Measurements from ENCODE around the gene RPS6KA6.

Gene RPS6KA6

GRCh38 chrX:84188320-84188834 lies 378 bp upstream of the RPS6KA6 start:
- no peaks in the 10 kb centered on the region for H3K79me1 ChIP-seq (ENCODE audit: low read length)
- WGBS (ENCODE audit: extremely low coverage, insufficient coverage, insufficient read length), result no CpG with 5 or more reads among the region's 19 CpGs

GRCh38 chrX:84186603-84187532 lies 1.1 kb downstream of the RPS6KA6 start:
- Histone ChIP-seq H3K4me3 (ENCODE audit: low read depth, low read length) (peak overlapping the region; percentile 86), H2AK5ac (ENCODE audit: low read length) (no peak overlapping the region), H3K27me3 (ENCODE audit: insufficient read depth, low read length) (no peaks in the 10 kb centered on the region), H3K4ac (ENCODE audit: low read depth, low read length) (no peak overlapping the region), H3K9ac (ENCODE audit: low read length) (peak overlapping the region; percentile 66), H2BK5ac (ENCODE audit: low read depth, low read length, poor library complexity) (no peak overlapping the region), H3K36me3 (ENCODE audit: control insufficient read depth in 1 of 2, insufficient read depth in 2 of 2, low read length in 2 of 2) (no peaks in the 10 kb centered on the region), H2BK12ac (ENCODE audit: low read length) (no peak overlapping the region), H2BK120ac (ENCODE audit: insufficient read depth, low read length, poor library complexity) (no peak overlapping the region), H2AFZ (ENCODE audit: insufficient read depth, low read length, poor library complexity) (peak overlapping the region; percentile 45), H3K4me1 (ENCODE audit: control insufficient read depth in 1 of 2, insufficient read depth in 2 of 2, low read length in 2 of 2) (no peaks in the 10 kb centered on the region), H3K27ac (ENCODE audit: low read depth, low read length) (no peak overlapping the region), H3K79me2 (ENCODE audit: control insufficient read depth, insufficient read depth, low read length, poor library complexity) (peaks cover 3% of the 10 kb centered on the region), H4K12ac (ENCODE audit: low read depth, low read length) (no peak overlapping the region), H4K91ac (ENCODE audit: low read depth, low read length) (no peak overlapping the region), H3K9me3 (ENCODE audit: insufficient read depth, low read depth, low read length) (no peaks in the 10 kb centered on the region), H3K23ac (ENCODE audit: low read length) (no peak overlapping the region), H4K8ac (ENCODE audit: low read depth, low read length) (peak overlapping the region; percentile 45), H3K4me2 (ENCODE audit: low read length) (peak overlapping the region; percentile 96), H3K14ac (ENCODE audit: low read length) (no peak overlapping the region), H3K18ac (ENCODE audit: low read length) (no peak overlapping the region), H3K79me1 (ENCODE audit: low read length) (no peaks in the 10 kb centered on the region)
- no CpG with 5 or more reads among the region's 28 CpGs for WGBS (ENCODE audit: extremely low coverage, insufficient coverage, insufficient read length)
- DNase-seq, result no peak

More at GRCh38 chrX:84188320-84188834, 378 bp upstream of the RPS6KA6 start:
- no peaks in the 10 kb centered on the region for H3K4me1 ChIP-seq (ENCODE audit: control insufficient read depth in 1 of 2, insufficient read depth in 2 of 2, low read length in 2 of 2)
- no peak overlapping the region for H2AK5ac ChIP-seq (ENCODE audit: low read length)
- no peaks in the 10 kb centered on the region for H3K9me3 ChIP-seq (ENCODE audit: insufficient read depth, low read depth, low read length)
- H2BK120ac ChIP-seq (ENCODE audit: insufficient read depth, low read length, poor library complexity), result no peak overlapping the region
- H3K27me3 ChIP-seq (ENCODE audit: insufficient read depth, low read length), result no peaks in the 10 kb centered on the region
- H3K14ac ChIP-seq (ENCODE audit: low read length), result no peak overlapping the region
- no peak overlapping the region for H3K4ac ChIP-seq (ENCODE audit: low read depth, low read length)
- H3K9ac ChIP-seq (ENCODE audit: low read length), result no peak overlapping the region
- peak overlapping the region; percentile 43 for H4K91ac ChIP-seq (ENCODE audit: low read depth, low read length)
- peak overlapping the region; percentile 50 for H4K8ac ChIP-seq (ENCODE audit: low read depth, low read length)
- no peak overlapping the region for H2BK12ac ChIP-seq (ENCODE audit: low read length)
- no peak overlapping the region for H2BK5ac ChIP-seq (ENCODE audit: low read depth, low read length, poor library complexity)
- H3K4me3 ChIP-seq (ENCODE audit: low read depth, low read length), result peak overlapping the region; percentile 86
- H3K23ac ChIP-seq (ENCODE audit: low read length), result no peak overlapping the region
- H3K79me2 ChIP-seq (ENCODE audit: control insufficient read depth, insufficient read depth, low read length, poor library complexity), result peaks cover 3% of the 10 kb centered on the region
- no peak overlapping the region for H3K27ac ChIP-seq (ENCODE audit: low read depth, low read length)
- no peak overlapping the region for H3K18ac ChIP-seq (ENCODE audit: low read length)
- peak; percentile 23 to 44 for DNase-seq
- H3K36me3 ChIP-seq (ENCODE audit: control insufficient read depth in 1 of 2, insufficient read depth in 2 of 2, low read length in 2 of 2), result no peaks in the 10 kb centered on the region
- no peak overlapping the region for H2AFZ ChIP-seq (ENCODE audit: insufficient read depth, low read length, poor library complexity)
- H4K12ac ChIP-seq (ENCODE audit: low read depth, low read length), result no peak overlapping the region
- H3K4me2 ChIP-seq (ENCODE audit: low read length), result peak overlapping the region; percentile 57

DNA sequence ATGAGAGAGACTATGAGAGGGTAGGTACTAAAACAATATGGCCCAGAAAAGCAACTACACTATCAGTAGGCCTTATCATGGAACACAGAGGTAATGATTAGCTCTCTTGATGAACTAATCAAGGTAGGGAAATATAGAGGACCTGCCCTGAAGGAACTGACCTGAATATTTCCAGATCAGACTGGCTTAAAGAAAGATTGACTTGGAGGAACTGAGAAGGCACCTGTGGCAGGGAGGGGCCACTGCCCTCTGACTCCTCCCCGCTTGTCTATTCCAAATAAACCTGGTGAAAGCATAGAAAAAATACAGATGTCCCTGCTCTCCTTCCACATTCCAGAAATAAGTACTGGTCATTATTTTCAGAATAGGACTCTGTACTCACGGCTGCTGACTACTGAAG lies 5.5 kb downstream of the RPS6KA6 start:
- no peak overlapping the region for H3K23ac ChIP-seq (ENCODE audit: low read length)

DNA sequence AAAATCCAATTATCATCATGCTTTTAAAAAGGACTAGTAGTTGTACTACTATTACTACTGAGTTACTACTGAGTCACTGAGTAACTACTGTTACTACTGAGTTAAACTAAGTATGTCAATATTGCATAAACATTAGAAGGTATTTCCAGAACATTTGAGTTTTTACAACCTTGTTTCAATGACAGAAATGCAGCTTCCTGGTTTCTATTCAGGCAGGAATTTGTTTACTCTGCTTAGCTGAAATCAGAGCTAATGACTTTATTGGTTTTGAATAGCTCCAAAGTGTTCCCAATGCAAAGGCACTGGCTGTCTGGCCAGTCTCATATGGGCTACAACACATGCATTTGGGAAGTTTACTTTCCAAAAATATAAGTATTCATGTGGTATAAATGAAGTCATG lies 12.0 kb downstream of the RPS6KA6 start:
- no peak overlapping the region for H3K9ac ChIP-seq (ENCODE audit: low read length)
- DNase-seq, result no peak

More for the DNA sequence above, 5.5 kb downstream of the RPS6KA6 start:
- no peaks in the 10 kb centered on the region for H3K79me1 ChIP-seq (ENCODE audit: low read length)
- H3K27me3 ChIP-seq (ENCODE audit: insufficient read depth, low read length), result no peaks in the 10 kb centered on the region
- no peak overlapping the region for H2AK5ac ChIP-seq (ENCODE audit: low read length)
- H2AFZ ChIP-seq (ENCODE audit: insufficient read depth, low read length, poor library complexity), result no peak overlapping the region
- H3K18ac ChIP-seq (ENCODE audit: low read length), result no peak overlapping the region
- H3K14ac ChIP-seq (ENCODE audit: low read length), result no peak overlapping the region
- no CpG with 5 or more reads among the region's 2 CpGs for WGBS (ENCODE audit: extremely low coverage, insufficient coverage, insufficient read length)
- H2BK5ac ChIP-seq (ENCODE audit: low read depth, low read length, poor library complexity), result no peak overlapping the region
- no peaks in the 10 kb centered on the region for H3K36me3 ChIP-seq (ENCODE audit: control insufficient read depth in 1 of 2, insufficient read depth in 2 of 2, low read length in 2 of 2)
- H3K79me2 ChIP-seq (ENCODE audit: control insufficient read depth, insufficient read depth, low read length, poor library complexity), result peaks cover 3% of the 10 kb centered on the region
- no peak overlapping the region for H3K27ac ChIP-seq (ENCODE audit: low read depth, low read length)
- no peak overlapping the region for H2BK12ac ChIP-seq (ENCODE audit: low read length)
- H4K8ac ChIP-seq (ENCODE audit: low read depth, low read length), result no peak overlapping the region
- H3K4me2 ChIP-seq (ENCODE audit: low read length), result no peak overlapping the region
- no peak for DNase-seq
- no peaks in the 10 kb centered on the region for H3K9me3 ChIP-seq (ENCODE audit: insufficient read depth, low read depth, low read length)
- H3K9ac ChIP-seq (ENCODE audit: low read length), result no peak overlapping the region
- H4K12ac ChIP-seq (ENCODE audit: low read depth, low read length), result no peak overlapping the region
- no peak overlapping the region for H3K4ac ChIP-seq (ENCODE audit: low read depth, low read length)
- H3K4me1 ChIP-seq (ENCODE audit: control insufficient read depth in 1 of 2, insufficient read depth in 2 of 2, low read length in 2 of 2), result no peaks in the 10 kb centered on the region
- H3K4me3 ChIP-seq (ENCODE audit: low read depth, low read length), result no peak overlapping the region
- H2BK120ac ChIP-seq (ENCODE audit: insufficient read depth, low read length, poor library complexity), result no peak overlapping the region
- no peak overlapping the region for H4K91ac ChIP-seq (ENCODE audit: low read depth, low read length)

More for the DNA sequence above, 12.0 kb downstream of the RPS6KA6 start:
- no peak overlapping the region for H2BK120ac ChIP-seq (ENCODE audit: insufficient read depth, low read length, poor library complexity)
- no peaks in the 10 kb centered on the region for H3K79me1 ChIP-seq (ENCODE audit: low read length)
- no peak overlapping the region for H3K4ac ChIP-seq (ENCODE audit: low read depth, low read length)
- H3K9me3 ChIP-seq (ENCODE audit: insufficient read depth, low read depth, low read length), result no peaks in the 10 kb centered on the region
- no peaks in the 10 kb centered on the region for H3K27me3 ChIP-seq (ENCODE audit: insufficient read depth, low read length)
- H3K4me3 ChIP-seq (ENCODE audit: low read depth, low read length), result no peak overlapping the region
- no peak overlapping the region for H2AK5ac ChIP-seq (ENCODE audit: low read length)
- H2BK5ac ChIP-seq (ENCODE audit: low read depth, low read length, poor library complexity), result no peak overlapping the region
- H4K8ac ChIP-seq (ENCODE audit: low read depth, low read length), result no peak overlapping the region
- no peaks in the 10 kb centered on the region for H3K79me2 ChIP-seq (ENCODE audit: control insufficient read depth, insufficient read depth, low read length, poor library complexity)
- no peak overlapping the region for H2AFZ ChIP-seq (ENCODE audit: insufficient read depth, low read length, poor library complexity)
- no peak overlapping the region for H3K27ac ChIP-seq (ENCODE audit: low read depth, low read length)
- no peaks in the 10 kb centered on the region for H3K4me1 ChIP-seq (ENCODE audit: control insufficient read depth in 1 of 2, insufficient read depth in 2 of 2, low read length in 2 of 2)
- H3K14ac ChIP-seq (ENCODE audit: low read length), result no peak overlapping the region
- no peaks in the 10 kb centered on the region for H3K36me3 ChIP-seq (ENCODE audit: control insufficient read depth in 1 of 2, insufficient read depth in 2 of 2, low read length in 2 of 2)
- H4K91ac ChIP-seq (ENCODE audit: low read depth, low read length), result no peak overlapping the region
- H2BK12ac ChIP-seq (ENCODE audit: low read length), result no peak overlapping the region
- H3K4me2 ChIP-seq (ENCODE audit: low read length), result no peak overlapping the region
- H4K12ac ChIP-seq (ENCODE audit: low read depth, low read length), result no peak overlapping the region
- H3K18ac ChIP-seq (ENCODE audit: low read length), result no peak overlapping the region
- no peak overlapping the region for H3K23ac ChIP-seq (ENCODE audit: low read length)
